Measurements from ENCODE around the gene UGT1A9. TPM values are rescaled to one million over a fixed set of nuclear protein-coding genes. Genes with fewer than 3 reads are reported as not detected.

The UGT1A9 gene
- total RNA-seq, 1 donor from 2014 or later = not detected

- DNase-seq (ENCODE audit: low spot score in 2 of 2) = peak in 1 of 2 donors; percentile 53
- H3K4me1 ChIP-seq = no peaks in the 10 kb centered on the region
- no peaks in the 10 kb centered on the region for H3K27me3 ChIP-seq
- intact Hi-C loops (cut with DNase I) = no loop called here
- TF ChIP-seq CTCF (IDR thresholded peaks at IDR 0.05) = no peak
- no peaks in the 10 kb centered on the region for H3K9me3 ChIP-seq
- no peaks in the 10 kb centered on the region for H3K36me3 ChIP-seq
- no peak overlapping the region for H3K4me3 ChIP-seq
- no peak overlapping the region for H3K27ac ChIP-seq
Observed at GRCh38 chr2:233803292-233803911, 131.7 kb downstream of the UGT1A9 start.

GRCh38 chr2:233803994-233804393 lies 132.3 kb downstream of the UGT1A9 start:
- H3K4me3 ChIP-seq = no peak overlapping the region
- peak in 1 of 2 donors; percentile 53 for DNase-seq (ENCODE audit: low spot score in 2 of 2)
- no peaks in the 10 kb centered on the region for H3K27me3 ChIP-seq
- H3K9me3 ChIP-seq = no peaks in the 10 kb centered on the region
- H3K4me1 ChIP-seq = no peaks in the 10 kb centered on the region
- no peak overlapping the region for H3K27ac ChIP-seq
- TF ChIP-seq CTCF (IDR thresholded peaks at IDR 0.05) = no peak
- no peaks in the 10 kb centered on the region for H3K36me3 ChIP-seq
- intact Hi-C loops (cut with DNase I) = no loop called here

- peak in 1 of 2 donors; percentile 42 for DNase-seq (ENCODE audit: low spot score in 2 of 2)
- no peak for TF ChIP-seq CTCF (IDR thresholded peaks at IDR 0.05)
- Histone ChIP-seq H3K9me3 (no peaks in the 10 kb centered on the region), H3K27me3 (no peaks in the 10 kb centered on the region), H3K27ac (no peak overlapping the region), H3K36me3 (no peaks in the 10 kb centered on the region), H3K4me1 (no peaks in the 10 kb centered on the region), H3K4me3 (no peak overlapping the region)
- intact Hi-C loops (cut with DNase I) = no loop called here
Observed at GRCh38 chr2:233807215-233807865, 135.6 kb downstream of the UGT1A9 start.

GRCh38 chr2:233807966-233808935 lies 136.6 kb downstream of the UGT1A9 start:
- intact Hi-C loops (cut with DNase I) = no loop called here
- no peak for DNase-seq (ENCODE audit: low spot score in 2 of 2)
- Histone ChIP-seq H3K9me3 (no peaks in the 10 kb centered on the region), H3K4me3 (no peak overlapping the region), H3K27me3 (no peaks in the 10 kb centered on the region), H3K36me3 (no peaks in the 10 kb centered on the region), H3K27ac (no peak overlapping the region), H3K4me1 (no peaks in the 10 kb centered on the region)
- TF ChIP-seq CTCF (IDR thresholded peaks at IDR 0.05) = no peak

- DNase-seq (ENCODE audit: low spot score in 2 of 2) = no peak
- no peaks in the 10 kb centered on the region for H3K9me3 ChIP-seq
- no peaks in the 10 kb centered on the region for H3K4me1 ChIP-seq
- H3K4me3 ChIP-seq = no peak overlapping the region
- no peak overlapping the region for H3K27ac ChIP-seq
- no peaks in the 10 kb centered on the region for H3K36me3 ChIP-seq
- H3K27me3 ChIP-seq = no peaks in the 10 kb centered on the region
- intact Hi-C loops (cut with DNase I) = no loop called here
- TF ChIP-seq CTCF (IDR thresholded peaks at IDR 0.05) = no peak
Observed at GRCh38 chr2:233810385-233810784, 138.7 kb downstream of the UGT1A9 start.
